ENCODE results near the gene RTN4R. TPM values are rescaled to one million over a fixed set of nuclear protein-coding genes. Genes with fewer than 3 reads are reported as not detected.

The RTN4R gene
- total RNA-seq, 1 experiment from 2014 or later, result 19.0 TPM

DNA sequence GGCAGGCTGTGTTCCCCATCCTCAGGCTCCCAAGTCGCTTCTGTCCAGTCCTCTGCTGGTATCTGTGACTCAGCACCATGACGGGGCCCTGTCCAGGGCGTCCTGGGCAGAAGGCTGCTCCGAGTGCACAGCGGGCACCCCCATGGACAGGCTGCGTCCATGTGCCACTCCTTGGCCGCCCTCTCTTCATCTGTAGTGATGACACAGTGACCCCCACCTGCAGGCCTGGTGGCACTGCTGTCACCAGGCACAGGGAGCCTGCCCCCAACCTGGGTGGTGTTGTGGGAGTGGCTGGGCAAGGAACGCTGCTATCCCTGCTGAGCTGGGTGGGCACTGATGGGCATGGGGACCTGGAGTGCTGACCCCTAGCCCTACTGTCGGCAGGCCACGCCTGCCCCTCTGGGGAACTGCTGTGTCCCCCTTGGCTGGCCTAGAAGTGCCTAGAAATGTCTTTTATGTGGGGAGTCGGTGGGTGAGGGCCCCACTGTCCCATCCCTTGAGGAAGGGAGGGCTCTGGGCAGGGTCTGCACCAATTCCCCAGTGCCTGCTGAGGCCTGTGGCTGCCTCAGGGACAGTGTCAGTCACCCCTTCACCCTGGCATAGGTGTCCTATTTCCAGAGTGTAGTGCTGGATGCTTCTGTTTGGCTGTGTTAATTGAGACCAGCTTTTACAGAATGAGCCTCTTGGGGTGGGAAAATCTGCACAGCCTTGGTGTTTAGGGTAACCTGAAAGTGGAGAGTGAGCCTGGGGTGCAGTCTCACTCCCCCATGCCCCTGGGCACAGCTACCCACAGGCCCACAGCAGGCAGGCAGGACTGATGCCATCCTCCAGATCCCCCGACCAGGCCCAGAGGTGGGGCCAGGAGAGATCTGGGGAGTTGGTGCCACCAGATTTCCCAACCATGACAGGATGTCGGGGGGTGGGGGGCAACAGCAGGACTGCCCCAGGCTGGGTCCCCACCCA, 34.5 kb downstream of the RTN4R start:
- Histone ChIP-seq H4K20me1 (ENCODE audit: insufficient read depth) (no peaks in the 10 kb centered on the region), H3K4me1 (ENCODE audit: control insufficient read depth in 1 of 2, insufficient read depth in 2 of 2, low read length in 2 of 2) (no peaks in the 10 kb centered on the region), H2AFZ (ENCODE audit: low read depth, low read length, poor library complexity, severe bottlenecking) (no peak overlapping the region), H3K36me3 (ENCODE audit: control insufficient read depth in 1 of 2, insufficient read depth in 2 of 2, low read length in 2 of 2) (no peaks in the 10 kb centered on the region), H3K9me3 (ENCODE audit: control insufficient read depth in 1 of 2, insufficient read depth in 1 of 2, low read depth in 1 of 2, low read length in 2 of 2) (no peaks in the 10 kb centered on the region), H3K4me2 (ENCODE audit: low read length) (no peak overlapping the region), H3K4me3 (replicated peaks in 1 of 2; ENCODE audit: low read depth in 1 of 2, low read length in 2 of 2) (no peak overlapping the region), H3K9ac (ENCODE audit: low read length) (no peak overlapping the region), H3K27ac (ENCODE audit: low read depth, low read length) (no peak overlapping the region), H3K27me3 (ENCODE audit: insufficient read depth, low read length) (no peaks in the 10 kb centered on the region), H3K79me2 (ENCODE audit: insufficient read depth, low read length) (no peaks in the 10 kb centered on the region), H3K9me2 (ENCODE audit: insufficient read depth) (no peaks in the 10 kb centered on the region)
- CTCF ChIA-PET, result no interaction called here
- intact Hi-C loops (cut with micrococcal nuclease), result no loop called here
- RAD21 ChIA-PET (ENCODE audit: low non-redundant PET in 1 of 2, low total read pairs in 2 of 2, uncharacterized antibody in 2 of 2, unreplicated experiment in 2 of 2), result no interaction called here
- no peak for ATAC-seq
- no TSS peak for BruUV-seq (replicated peaks)
- POLR2A ChIA-PET, result no interaction called here
- no peak for DNase-seq (ENCODE audit: low read depth, low spot score)
- TF ChIP-seq, protein P1, sequence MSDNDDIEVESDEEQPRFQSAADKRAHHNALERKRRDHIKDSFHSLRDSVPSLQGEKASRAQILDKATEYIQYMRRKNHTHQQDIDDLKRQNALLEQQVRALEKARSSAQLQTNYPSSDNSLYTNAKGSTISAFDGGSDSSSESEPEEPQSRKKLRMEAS (IDR thresholded peaks at IDR 0.05), result no peak

DNA sequence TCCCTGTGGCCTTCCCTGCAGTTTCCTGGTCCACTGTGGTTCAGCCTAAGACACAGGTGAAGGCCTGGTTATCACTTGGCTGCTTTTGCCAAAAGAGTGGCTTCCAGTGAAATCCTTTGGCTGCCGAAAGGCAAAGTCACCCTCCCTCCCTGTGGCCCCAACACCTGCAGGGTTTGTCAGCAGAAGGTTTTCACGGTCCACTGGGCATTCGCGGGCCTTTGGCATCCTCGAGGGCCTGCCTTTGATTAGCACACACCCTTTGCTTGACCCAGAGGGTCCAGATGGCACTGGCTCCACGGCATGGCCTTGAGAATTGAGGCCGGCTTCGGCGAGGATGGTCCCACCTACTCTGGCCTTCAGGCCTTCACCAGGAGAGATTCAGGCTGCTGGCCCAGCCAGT, 35.3 kb downstream of the RTN4R start:
- intact Hi-C loops (cut with micrococcal nuclease), result no loop called here
- Histone ChIP-seq H3K9ac (ENCODE audit: low read length) (no peak overlapping the region), H3K4me2 (ENCODE audit: low read length) (no peak overlapping the region), H2AFZ (ENCODE audit: low read depth, low read length, poor library complexity, severe bottlenecking) (no peak overlapping the region), H3K27ac (ENCODE audit: low read depth, low read length) (no peak overlapping the region), H3K9me2 (ENCODE audit: insufficient read depth) (no peaks in the 10 kb centered on the region), H3K36me3 (ENCODE audit: control insufficient read depth in 1 of 2, insufficient read depth in 2 of 2, low read length in 2 of 2) (no peaks in the 10 kb centered on the region), H3K79me2 (ENCODE audit: insufficient read depth, low read length) (no peaks in the 10 kb centered on the region), H4K20me1 (ENCODE audit: insufficient read depth) (no peaks in the 10 kb centered on the region), H3K4me3 (replicated peaks in 1 of 2; ENCODE audit: low read depth in 1 of 2, low read length in 2 of 2) (no peak overlapping the region), H3K27me3 (ENCODE audit: insufficient read depth, low read length) (no peaks in the 10 kb centered on the region), H3K4me1 (ENCODE audit: control insufficient read depth in 1 of 2, insufficient read depth in 2 of 2, low read length in 2 of 2) (no peaks in the 10 kb centered on the region), H3K9me3 (ENCODE audit: control insufficient read depth in 1 of 2, insufficient read depth in 1 of 2, low read depth in 1 of 2, low read length in 2 of 2) (no peaks in the 10 kb centered on the region)
- DNase-seq (ENCODE audit: low read depth, low spot score) (no peak), ATAC-seq (no peak)
- ChIA-PET RAD21 (ENCODE audit: low non-redundant PET in 1 of 2, low total read pairs in 2 of 2, uncharacterized antibody in 2 of 2, unreplicated experiment in 2 of 2) (no interaction called here), POLR2A (no interaction called here), CTCF (no interaction called here)
- TF ChIP-seq TCF7L2 (IDR thresholded peaks at IDR 0.05; ENCODE audit: borderline replicate concordance, extremely low read depth, insufficient read depth, insufficient read length) (no peak), POLR2A (IDR thresholded peaks at IDR 0.05; ENCODE audit: borderline replicate concordance, extremely low read depth, insufficient read depth, insufficient read length) (no peak)
- TF ChIP-seq, protein P1 (IDR thresholded peaks at IDR 0.05), result no peak
- BruUV-seq (replicated peaks), result no TSS peak

All from HCT116 (cell line).